Measurements from ENCODE around the gene ABCB11.
"Not testable (repeated sequence)": the region's sequence is repeated elsewhere in the genome, so short reads cannot be mapped to it uniquely, and the experiment has no call there.

The ABCB11 gene

DNA sequence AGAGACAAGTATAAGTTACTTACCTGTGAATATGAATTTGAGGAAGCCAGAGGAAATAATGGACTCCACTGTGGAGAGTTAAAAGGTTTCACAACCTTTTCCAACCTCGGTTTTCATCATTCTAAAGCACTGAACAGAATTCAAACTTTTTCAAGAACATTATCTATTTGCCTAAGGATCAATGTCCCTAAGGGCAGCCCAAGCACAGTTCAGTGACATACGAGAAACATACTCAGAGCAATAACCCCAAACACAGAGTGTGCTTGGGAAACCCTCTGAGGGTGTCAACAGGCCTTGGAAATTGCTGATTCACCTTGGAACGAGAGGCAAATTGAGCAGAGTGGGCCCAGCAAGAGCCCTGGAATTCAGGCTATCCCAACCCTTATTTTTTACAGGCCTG is at the start of gene ABCB11:
Gene ABCB11 (minus strand): TSS at position 123 of the 400 bp plus-strand sequence. CDS start 13,199 bp downstream, outside the sequence.
- DNase-seq: no peak

DNA sequence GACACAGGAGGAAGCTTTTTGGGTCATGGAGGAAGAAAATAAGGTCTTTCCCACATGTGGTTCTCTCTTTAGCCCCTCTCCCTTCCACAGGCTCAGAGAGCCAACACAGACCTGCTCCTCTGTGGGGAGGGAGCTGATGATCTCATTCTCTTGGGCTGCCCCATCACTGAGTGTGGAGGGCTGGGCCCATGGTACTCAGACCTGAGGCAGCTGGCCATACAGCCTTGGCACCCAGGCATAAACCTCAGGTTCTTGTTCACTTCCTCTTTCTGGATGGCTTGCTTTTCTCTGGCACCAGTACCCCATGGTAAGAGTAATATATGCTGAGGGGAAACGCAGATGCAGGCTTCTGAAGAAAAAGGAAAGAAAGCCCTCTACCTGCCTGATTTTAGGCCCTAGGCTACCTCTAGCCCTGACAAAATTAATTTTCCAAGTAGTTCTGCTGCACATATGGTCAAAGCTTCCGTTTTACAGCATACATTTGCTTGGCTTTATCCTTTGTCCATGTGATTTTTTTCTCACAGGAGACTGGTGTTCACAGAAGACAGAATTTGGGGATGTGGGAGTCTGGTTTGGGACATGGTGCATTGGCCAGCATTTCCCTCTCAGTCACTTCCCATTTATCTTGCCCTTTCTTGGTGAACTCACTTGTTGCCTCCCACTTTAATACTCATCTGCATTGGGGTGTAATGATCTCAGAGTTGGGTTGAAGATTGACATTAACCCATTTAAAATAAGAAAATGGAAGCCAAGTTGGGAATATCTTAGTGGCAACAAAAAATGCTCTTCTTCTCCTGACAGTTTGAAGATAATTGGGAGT is 49.3 kb upstream of the ABCB11 start:
- peak; percentile 43 for DNase-seq

DNA sequence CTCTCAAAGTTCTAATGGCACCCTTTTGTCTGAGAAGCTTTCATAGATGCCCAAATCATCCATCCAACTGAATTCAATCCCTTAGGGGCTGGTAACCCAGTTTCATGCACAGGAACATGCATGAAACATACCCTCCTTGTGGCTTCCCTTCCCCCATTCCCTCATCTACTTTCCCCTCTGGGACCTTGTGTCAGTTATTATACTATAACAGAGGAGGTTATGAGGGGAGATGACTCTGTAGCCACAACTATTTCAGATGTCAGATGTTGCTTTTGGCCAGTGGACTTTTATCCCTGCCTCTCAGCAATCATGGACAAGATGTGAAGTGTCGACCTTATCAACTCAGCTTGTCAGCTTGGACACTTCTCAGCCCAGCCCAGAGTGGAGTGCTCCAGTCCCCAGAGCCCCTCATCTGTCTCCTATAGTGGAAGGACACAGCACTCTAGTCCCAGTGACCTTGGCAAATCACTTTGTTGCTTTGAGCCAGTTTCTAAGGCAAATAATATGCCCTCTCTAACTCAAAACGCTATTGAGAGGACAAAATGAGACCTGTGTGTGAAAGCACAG is 46.6 kb upstream of the ABCB11 start:
- no peak for DNase-seq

DNA sequence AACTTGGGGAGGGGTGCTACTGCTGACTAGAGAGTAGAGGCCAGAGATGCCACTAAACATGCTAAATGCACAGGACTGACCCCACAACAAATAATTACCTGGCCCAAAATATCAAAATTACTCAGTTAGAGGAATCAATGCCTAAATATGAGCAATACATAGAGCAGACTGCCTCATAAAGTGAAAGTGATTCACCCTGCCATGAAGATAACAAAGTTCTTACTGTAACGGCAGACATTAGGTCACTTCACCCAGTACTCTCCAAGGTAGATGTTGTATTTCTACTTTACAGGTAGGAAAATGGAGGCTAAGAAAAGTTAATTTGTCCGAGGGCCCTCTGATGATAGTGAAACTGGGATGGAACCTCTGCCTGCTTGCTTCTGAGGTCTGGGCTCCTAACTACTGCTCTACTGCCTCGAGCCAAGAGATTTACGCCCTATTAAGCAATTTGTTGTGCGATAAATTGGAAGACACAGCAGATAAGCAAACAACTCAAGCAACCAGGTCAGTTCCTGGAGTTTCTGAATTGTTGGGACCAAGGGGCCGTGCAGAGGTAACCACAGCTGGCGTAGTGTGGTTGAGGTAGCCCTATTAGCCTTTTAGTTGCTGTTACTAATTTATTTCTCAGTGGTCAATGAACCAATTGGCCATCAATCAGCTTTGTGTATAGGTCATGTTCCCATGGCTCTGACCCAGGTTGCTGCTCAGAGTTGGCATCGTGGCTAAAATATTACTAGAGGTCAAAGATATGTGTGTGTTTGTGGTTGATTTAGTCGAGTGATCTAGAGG is 43.0 kb upstream of the ABCB11 start:
- no peak for DNase-seq

DNA sequence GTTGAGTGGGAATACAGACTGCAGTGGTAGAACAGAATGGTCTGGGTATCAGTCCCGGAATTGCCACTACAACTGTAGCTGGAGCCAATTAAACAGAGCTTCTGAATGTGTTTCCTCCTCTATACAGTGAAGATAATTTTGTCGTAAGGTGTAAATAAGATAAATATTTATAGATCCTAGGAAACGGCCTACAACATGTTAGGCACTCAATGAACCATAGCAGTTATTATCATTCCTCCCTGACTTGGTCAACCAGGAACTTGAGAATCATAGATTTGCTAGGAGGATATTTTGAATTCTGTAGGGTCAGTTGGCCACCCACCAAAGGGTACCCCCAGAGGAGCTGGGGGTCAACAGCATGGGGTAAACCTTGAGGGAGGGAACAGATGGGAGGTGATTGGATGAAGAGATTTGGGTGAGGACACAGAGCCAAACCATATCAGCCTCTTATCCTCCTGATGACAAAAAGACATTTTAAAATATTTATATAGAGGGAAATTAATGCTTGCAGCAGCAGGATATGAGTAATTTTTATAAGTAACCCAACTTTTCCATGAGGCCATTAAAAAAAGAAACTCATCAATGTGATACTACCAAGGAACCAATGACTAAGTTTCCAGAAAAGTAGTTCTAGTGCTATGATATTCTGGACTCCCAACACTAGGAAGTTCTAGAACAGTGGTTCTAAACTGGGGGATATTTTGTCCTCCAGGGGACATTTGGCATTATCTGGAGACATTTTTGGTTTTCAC is 42.3 kb upstream of the ABCB11 start:
- no peak for DNase-seq

DNA sequence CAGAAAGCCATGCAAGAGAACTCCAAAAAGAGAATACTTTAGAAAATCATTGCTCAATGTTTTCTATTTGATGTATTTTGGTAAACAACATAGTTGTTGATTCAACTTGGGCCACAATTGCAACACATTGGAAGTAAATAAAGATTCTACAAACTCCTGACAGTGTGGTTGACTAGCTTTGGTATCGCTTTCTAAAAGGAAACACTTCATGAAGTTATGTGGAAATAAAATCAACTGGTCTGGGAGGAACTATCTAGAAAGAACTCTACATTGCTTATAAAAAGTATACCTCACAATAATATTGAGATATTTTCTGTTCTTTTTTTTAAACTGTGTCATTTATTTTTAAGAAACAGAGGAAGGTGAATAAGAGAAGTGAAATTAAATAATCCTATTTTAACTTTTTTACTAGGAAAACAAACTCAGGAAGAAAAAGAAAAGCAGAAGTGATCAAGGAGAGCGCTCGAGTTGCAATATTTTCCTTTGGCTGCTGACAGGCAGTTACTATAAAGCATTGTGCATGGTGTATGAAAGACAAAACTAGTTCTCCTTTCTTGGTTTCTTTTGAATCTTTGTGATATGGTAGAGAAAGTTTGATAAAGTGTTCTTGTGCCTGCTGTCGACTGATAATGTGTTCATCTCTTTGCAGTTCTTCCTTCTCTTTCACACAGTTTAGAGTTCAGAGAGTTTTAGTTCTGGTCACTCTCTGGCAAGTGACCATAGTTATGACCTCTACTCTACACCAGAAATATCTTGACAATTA is 41.2 kb upstream of the ABCB11 start:
- no peak for DNase-seq

DNA sequence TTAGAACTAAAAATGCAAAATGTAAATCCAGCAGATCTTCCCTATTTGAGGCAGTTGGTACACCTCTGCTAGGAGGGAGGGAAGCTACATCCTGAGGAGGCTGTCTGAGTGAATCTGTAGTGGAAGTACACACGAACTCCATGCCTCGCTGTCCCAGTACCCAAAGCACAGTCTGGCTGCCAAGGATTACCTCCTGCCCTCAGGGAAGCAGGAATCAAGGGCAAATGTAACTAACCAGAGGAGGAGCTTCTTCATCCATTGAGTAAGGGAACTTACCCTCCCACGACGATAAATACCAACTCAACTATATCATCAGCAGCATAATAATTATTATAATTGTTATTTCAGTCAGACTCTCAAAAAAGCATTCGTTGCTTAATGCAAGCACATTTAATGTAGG is 40.3 kb upstream of the ABCB11 start:
- no peak for DNase-seq

DNA sequence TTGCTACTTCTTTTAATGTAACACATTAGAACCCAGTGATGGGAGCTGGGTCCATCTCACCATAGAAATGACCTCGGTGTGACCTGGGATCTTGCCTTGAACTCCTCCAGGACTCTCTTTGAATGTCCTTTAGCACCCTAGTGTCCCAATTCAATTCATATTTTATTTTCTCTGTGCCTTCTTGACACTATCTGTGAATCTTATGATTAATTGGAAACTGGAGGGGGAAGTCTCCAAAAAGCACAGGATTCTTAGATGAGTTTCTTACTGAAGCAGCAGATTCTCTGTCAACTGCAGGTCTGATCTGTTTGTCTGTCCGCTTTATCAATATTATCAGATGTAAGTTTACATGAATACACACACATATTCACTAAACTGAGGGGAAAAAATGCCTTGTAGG is 38.7 kb upstream of the ABCB11 start:
- DNase-seq: no peak

DNA sequence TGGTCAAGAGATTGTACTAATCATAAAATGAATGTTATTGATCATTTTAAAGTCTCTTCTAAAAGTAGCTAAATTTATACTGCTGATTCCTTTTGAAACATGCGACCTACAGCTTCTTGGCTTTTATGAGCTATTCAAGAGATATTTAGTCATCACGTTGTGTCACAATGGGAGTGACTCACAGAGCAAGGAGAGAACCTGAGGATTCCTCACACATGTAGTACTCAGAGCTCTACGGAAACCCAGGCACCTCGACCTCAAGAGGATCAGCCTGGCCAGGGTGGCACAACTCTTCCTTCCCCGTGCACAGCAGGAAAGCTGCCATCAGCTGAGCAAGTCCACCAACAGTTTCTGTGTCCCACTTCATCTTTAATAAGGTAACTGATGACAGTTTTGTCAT is 38.2 kb upstream of the ABCB11 start, which contains the start of gene DHRS9:
Gene DHRS9 (plus strand): TSS at position 223 of the 400 bp plus-strand sequence. CDS start 12,019 bp downstream, outside the sequence.
- peak; percentile 63 for DNase-seq

DNA sequence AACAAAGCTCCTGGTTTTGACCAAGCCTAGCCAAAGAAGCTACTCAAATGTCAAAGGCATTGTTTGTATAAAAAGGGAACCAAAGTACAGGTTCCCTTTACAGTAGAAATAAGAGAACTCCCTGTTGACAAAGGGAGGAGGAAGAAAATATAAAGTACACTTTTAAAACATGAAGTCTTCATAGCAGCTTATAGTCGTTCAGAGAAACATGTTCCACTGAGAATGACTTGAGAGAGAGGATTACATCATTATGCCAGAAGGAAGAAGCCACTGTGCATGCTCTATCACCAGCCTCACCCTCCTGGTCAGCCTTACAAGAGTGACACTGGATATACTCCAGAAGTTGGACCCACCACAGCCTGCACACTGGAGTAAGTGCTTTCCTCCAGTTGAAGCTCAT is 35.8 kb upstream of the ABCB11 start:
- no peak for DNase-seq

DNA sequence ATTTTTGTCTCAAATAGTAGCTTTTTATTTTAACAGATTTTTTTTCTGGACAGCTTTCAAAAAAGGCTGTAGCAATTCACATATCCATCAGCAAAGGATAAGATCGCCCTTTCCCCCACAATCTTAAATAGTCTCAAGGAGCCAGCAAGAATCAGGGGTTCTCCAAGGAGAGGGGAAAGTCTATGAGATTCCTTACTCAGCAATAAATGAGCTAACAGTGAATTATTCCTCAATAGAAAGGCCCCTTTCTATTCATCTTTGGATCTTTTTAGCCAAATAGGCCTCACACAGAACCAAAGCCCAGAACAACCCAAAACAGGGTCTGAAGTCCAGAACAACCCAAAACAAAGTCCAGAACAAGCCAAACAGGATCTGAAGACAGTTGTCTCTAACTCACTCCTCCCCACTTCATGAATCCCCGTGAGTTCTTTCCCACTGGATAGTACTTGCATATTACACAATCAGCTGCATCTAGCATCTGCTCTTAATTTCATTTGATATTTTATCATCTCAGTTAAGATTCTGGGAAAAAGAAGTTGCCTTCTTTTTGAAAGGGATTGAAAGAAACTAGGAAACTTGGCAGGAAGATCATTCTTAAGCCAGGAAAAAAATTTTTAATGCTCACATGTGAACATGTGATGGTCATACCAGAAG is 34.9 kb upstream of the ABCB11 start:
- DNase-seq: no peak

DNA sequence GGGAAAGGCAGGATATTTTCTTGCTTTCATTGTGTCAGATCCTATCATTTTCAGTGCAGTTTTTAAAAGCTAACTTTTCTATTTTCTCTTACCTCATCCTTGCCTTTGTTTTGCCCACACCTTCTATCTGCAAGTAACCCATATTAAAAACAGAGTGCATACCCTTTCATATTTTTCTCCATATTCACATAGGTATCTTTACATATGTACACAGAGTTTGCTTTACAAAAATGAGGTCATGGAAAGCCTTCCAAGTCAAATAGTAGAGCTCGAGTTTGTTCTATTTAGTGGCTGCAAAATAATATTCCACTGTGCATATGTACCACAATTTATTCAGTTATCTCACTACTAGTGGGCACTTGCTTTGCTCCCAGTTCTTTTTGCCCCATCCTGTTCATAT is 34.3 kb upstream of the ABCB11 start:
- no peak for DNase-seq

DNA sequence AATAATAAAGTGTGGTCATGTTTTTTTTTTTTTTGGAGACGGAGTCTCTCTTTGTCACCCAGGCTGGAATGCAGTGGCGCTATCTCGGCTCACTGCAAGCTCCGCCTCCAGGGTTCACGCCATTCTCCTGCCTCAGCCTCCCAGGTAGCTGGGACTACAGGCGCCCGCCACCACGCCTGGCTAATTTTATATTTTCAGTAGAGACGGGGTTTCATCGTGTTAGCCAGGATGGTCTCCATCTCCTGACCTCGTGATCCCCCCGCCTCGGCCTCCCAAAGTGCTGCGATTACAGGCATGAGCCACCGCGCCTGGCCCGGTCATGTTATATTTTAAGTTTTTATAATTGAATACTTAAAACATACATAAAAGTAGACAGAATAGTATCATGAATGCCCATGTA is 33.1 kb upstream of the ABCB11 start:
- not testable (repeated sequence) for DNase-seq

DNA sequence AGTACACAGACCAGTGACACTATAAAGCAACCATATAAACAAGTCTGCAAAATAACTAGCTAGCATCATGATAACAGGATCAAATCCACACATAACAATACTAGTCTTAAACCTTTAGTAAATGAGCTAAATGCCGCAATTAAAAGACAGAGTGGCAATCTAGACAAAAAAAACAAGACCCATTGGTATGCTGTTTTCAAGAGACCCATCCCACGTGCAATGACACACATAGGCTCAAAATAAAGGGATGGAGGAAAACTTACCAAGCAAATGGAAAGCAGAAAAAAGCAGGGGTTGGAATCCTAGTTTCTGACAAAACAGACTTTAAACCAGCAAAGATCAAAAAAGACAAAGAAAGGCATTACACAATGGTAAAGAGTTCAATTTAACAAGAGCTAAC is 23.5 kb upstream of the ABCB11 start:
- not testable (repeated sequence) for DNase-seq

DNA sequence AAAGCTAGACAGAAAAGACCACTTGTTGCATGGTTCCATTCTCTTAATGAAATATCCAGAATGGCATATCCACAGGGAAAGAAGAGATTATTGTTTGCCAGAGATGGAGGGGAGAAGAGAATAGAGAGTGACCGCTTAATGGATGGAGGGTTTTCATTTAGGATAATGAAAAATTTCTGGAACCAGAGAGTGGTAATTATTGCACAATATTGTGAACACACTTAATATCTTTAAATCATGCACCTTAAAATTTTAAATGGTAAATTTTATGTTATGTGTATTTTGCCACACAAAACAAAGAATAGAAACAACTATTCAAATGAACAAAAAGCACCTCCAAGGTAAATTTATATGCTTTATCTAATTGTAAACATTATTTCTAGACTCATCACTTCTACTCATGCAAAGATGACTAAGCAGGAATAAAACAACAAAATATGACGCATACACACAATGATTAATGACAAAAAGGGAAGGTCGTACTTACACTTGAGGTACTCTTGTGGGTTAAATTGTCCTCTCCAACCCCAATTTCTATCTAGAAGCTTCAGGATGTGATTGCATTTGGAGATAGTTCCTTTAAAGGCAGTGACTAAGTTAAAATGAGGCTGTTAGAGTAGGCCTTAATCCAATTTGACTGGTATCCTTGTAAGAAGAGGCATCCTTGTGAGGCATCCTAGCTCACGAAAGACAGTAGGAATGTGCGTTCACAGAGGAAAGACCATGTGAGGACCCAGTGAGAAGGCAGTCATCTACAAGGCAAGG is 19.5 kb upstream of the ABCB11 start:
- no peak for DNase-seq

DNA sequence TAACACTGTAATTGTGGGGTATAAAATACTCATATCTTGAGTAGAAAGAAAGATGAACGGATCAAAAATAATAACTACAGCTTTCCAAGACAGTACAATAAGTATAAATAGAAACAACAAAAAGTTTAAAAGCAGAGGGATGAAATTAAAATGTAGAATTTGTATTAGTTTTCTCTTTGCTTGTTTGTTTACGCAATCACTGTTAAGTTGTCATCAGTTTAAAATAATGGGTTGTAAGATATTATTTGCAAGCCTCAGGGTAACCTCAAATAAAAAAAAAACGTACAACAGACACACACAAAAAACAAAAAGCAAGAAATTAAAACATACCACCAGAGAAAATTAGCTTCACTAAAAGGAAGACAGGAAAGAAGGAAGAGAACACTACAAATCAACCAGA is 18.0 kb upstream of the ABCB11 start:
- no peak for DNase-seq

DNA sequence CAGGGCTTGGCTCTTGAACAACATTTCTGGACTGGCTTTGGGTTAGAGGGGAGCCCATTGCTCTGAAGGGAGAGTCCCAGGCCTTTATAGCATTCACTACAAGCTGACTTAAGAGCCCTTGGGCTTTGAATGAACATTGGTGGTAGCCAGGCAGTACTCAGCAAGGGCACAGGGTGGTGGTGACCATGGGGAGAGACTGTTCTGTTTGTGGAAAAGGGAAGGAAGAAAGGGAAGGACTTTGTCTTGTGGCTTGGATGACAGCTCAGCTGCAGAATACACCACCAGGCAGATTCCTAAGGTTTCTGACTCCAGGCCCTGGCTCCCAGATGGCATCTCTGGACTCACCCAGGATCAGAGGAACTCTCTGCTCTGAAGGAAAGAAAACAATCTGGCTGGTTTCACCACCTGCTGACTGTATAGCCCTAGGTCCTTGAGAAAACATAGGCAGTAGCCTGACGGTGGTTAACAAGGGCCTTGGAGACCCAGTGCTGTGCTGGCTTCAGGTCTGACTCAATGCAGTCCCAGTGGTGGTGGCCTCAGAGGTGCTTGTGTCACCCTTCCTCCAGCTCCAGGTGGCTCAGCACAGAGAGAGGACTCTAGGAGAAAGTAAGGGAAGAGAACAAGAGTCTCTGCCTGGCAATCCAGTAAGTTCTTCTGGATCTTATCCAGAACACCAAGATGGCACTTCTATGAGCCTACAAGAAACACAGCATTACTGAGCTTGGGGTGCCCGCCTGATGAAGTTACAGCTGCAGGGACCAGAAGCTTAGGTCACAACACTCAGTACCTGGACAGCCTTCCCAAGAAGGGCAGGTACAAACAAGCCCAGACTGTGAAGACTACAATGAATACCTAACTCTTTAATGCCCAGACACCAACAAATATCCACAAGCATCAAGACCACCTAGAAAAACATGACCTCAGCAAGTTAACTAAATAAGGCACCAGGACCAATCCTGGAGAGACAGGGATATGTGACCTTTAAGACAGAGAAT is 16.4 kb upstream of the ABCB11 start:
- DNase-seq: no peak

DNA sequence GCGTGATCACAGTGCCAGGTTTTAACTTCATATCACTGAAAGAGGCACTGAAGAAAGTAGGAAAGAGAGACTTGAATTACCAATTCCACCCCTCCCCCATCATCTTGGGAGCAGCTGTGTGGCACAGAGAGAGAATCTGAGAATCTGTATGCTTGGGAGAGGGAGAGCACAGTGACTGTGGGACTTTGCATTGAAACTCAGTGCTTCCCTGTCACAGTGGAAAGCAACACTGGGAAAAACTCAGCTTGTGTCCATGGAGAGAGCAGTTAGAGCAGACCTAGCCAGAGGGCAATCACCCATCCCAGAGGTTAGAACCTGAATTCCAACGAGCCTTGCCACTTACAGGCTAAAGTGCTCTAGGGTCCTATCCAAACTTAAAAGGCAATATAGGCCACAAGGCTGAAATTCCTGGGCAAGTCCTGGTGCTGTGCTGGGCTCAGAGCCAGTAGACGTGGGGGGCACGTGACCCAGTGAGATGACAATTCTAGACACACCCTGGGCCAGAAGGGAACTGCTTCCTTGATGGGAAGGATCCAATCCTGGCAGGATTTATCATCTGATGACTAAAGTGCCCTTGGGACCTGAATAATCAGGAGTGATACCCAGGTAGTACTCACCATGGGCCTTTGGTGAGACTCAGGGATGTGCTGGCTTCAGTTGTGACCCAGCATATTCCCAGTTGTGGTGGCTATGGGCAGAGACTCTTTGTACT is 15.5 kb upstream of the ABCB11 start:
- no peak for DNase-seq

DNA sequence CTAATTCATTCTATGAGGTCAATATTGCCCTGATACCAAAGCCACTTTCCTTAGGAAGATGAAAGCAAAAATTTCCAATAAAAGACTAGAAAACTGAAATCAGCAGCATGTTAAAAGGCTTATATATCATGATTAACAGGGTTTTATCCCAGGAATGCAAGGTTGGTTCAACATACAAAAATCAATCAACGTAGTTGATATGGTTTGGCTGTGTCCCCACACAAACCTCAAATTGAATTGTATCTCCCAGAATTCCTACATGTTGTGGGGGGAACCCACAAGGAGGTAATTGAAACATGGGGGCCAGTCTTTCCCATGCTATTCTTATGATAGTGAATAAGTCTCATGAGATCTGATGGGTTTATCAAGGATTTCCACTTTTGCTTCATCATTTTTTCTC is 11.7 kb upstream of the ABCB11 start:
- no peak for DNase-seq

All from CD4-positive, alpha-beta T cell treated with Interleukin-15 for 1 hour (primary cell).